Glomerular endothelial cell (primary cell): ENCODE results near the gene MED14. TPM values are rescaled to one million over a fixed set of nuclear protein-coding genes. Genes with fewer than 3 reads are reported as not detected.

ENCODE experiments used
- DNase-seq: peaks from one replicate; pipeline ENCODE4 v3.0.0-alpha.2; 2011; ENCODE audit warnings: low read depth, low spot score; ENCODE audit errors: extremely low read depth
- total RNA-seq: library from RNA; depleted of rRNA; stranded (reverse); fragments of >200 nt; gene quantifications from 2 replicates; pipeline ENCODE4 v1.2.3, GENCODE V29; 2015

Gene MED14
- total RNA-seq, 1 donor from 2014 or later, result 33.3 TPM

DNA sequence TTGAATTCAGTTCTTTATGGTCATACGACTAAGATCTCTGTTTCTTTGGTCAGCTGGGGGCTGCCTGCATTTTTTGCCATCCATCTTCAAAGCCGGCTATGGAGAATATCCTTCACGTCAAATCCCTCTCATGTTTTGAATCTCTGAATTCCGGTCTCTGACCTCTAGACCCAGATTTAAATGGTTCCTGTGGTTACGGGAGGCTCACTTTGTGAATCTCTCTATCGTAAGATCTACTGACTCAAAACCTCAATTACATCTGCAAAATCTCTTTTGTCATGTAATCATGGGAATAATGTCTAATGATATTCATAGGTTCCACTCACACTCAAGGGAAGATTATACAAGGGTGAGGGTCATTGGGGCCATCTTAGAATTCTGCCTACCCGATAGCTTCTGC, 117.8 kb downstream of the MED14 start:
- DNase-seq, result no peak

DNA sequence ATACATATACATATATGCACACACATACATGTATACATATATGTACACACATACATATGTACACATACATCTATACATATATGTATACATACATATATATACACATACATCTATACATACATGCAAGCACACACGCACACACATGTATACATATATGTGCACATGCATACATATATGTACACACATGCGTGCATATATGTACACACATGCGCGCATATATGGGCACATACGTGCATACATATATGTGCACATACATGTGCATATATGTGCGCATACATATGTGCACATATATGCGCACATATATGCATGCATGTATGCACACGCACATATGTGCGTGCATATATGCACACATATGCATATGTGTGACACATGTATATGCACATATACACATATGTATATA, 119.4 kb downstream of the MED14 start:
- DNase-seq, result no peak

DNA sequence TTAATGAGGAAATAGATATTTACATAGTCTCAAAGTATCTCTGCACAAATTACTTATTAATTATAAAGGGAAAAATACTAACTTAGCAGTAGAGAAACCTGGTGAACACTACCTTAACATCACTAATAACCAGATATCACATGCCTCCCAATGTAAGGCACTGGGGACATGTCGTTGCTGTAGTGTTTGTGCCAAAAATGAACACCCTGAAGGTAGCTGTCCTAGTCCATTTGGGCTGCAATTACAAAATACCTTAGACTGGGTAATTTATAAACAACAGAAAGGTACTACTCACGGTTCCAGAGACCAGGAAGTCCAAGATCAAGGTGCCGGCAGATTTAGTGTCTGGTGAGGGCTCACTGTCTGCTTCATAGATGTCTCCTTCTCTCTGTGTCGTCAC, 122.8 kb downstream of the MED14 start:
- no peak for DNase-seq

DNA sequence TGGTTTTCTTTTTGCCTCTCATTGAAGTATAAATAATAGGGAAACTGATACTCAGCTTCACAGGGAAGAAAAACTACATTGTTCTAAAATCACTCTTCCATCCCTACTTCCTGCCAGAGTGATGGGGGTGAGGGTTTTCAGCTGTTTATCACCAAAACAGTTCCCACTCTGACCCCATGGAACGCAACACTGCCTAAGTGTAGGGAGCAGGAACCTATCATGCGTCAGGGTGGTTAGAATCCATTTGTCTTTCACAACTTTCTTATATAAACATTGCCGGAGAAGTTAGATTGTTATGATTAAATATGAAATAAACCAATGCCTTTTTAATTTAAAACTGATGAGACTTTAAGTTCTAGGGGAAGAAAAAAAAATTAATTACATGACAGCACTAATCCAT, 128.0 kb downstream of the MED14 start:
- no peak for DNase-seq

DNA sequence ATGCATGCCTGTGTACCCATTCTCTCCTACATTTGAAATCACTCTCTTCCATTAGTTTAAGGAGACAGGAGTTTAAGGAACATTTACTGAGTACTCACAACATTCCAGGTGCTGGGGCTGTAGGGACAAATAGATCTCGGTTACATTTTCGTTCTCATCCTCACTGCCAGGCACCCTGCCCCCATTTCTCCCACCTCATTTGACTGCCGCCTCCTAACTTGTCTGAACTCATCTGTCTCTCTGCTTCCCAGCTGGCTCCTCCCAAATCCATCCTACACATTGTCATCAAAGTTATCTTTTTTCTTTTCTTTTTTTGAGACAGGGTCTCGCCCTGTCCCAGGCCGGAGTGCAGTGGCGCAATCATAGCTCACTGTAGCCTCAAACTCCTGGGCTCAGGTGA, 131.9 kb downstream of the MED14 start:
- no peak for DNase-seq

Other genes with a start within 250 kb of the MED14 start
- gene ATP6AP2, start 154.6 kb downstream of the MED14 start, total RNA-seq, result 130 and 192 TPM in 2 replicates
- gene MPC1L, start 112.1 kb downstream of the MED14 start, total RNA-seq, result not detected in 2 replicates
- gene CXorf38, start 88.0 kb downstream of the MED14 start, total RNA-seq, result 12.4 and 19.4 TPM in 2 replicates